SK-N-SH (cell line): Measurements from ENCODE around the gene EPM2A. TPM values are rescaled to one million over a fixed set of nuclear protein-coding genes. Genes with fewer than 3 reads are reported as not detected.

Source experiments
- CTCF ChIA-PET: fragments of 300-600, 350-600 bp; formaldehyde crosslinking; extraction: SDS; loops from one replicate; lab custom pipeline; 2021; lab: Yijun Ruan, JAX
- POLR2A ChIA-PET: fragments of 350-600 bp; sonication (Branson Sonifier 250); formaldehyde crosslinking; extraction: SDS; loops from one replicate; lab custom pipeline; 2020; ENCODE audit warnings: antibody characterized with exemption, inconsistent platforms; lab: Yijun Ruan, JAX
- DNase-seq: peaks from one replicate; pipeline ENCODE4 v3.0.0; 2012
- H2AFZ ChIP-seq: fragments of 200-600 bp; sonication (generic); 2 replicates; pipeline ENCODE4 v1.8.1; 2016; ENCODE audit warnings: antibody characterized with exemption, mild to moderate bottlenecking, low read depth
- H3F3A ChIP-seq: fragments of 200-600 bp; sonication (generic); replicated peaks from 2 replicates; pipeline ENCODE3; 2016; ENCODE audit warnings: antibody characterized with exemption, mild to moderate bottlenecking; ENCODE audit not compliant: insufficient read depth
- H3K27ac ChIP-seq, 2 experiments: fragments of 200-500 bp in 1 of 2; fragments of 200-600 bp in 1 of 2; sonication (Bioruptor generic) in 1 of 2; sonication (generic), shearing (Covaris generic) in 1 of 2; 2 replicates each; pipeline versions ENCODE4 v1.5.1 to v1.6.1; 2014 to 2016; ENCODE audit warnings: low read depth in 2 of 2, inconsistent platforms in 1 of 2, low read length in 1 of 2, mild to moderate bottlenecking in 1 of 2, mixed read lengths in 1 of 2
- H3K27me3 ChIP-seq: fragments of 200-600 bp; sonication (generic), shearing (Covaris generic); 2 replicates; pipeline ENCODE4 v1.6.1; 2016; ENCODE audit warnings: mixed run types; ENCODE audit not compliant: insufficient read depth
- H3K36me3 ChIP-seq, 2 experiments: fragments of 200-500 bp in 1 of 2; fragments of 200-600 bp in 1 of 2; sonication (Bioruptor generic) in 1 of 2; sonication (generic) in 1 of 2; replicated peaks in 1 of 2; 2 replicates each; pipeline versions ENCODE3 to v1.5.1; 2014 to 2016; ENCODE audit warnings: low read length in 1 of 2, mild to moderate bottlenecking in 1 of 2; ENCODE audit not compliant: insufficient read depth in 2 of 2, control insufficient read depth in 1 of 2
- H3K4me1 ChIP-seq, 2 experiments: fragments of 200-500 bp in 1 of 2; fragments of 200-600 bp in 1 of 2; sonication (Bioruptor generic) in 1 of 2; sonication (generic), shearing (Covaris generic) in 1 of 2; 2 replicates each; pipeline versions ENCODE4 v1.5.1 to v1.6.1; 2014 to 2016; ENCODE audit warnings: low read depth in 1 of 2, low read length in 1 of 2, mixed run types in 1 of 2; ENCODE audit not compliant: insufficient read depth in 2 of 2, control insufficient read depth in 1 of 2
- H3K4me2 ChIP-seq: fragments of 200-600 bp; sonication (generic), shearing (Covaris generic); 2 replicates; pipeline ENCODE4 v1.6.1; 2017; ENCODE audit warnings: mixed run types
- H3K4me3 ChIP-seq, 2 experiments: fragments of 200-500 bp in 1 of 2; fragments of 200-600 bp in 1 of 2; sonication (Bioruptor generic) in 1 of 2; sonication (generic), shearing (Covaris generic) in 1 of 2; 2 replicates each; pipeline versions ENCODE4 v1.5.1 to v1.8.1; 2014 to 2016; ENCODE audit warnings: low read depth in 2 of 2, inconsistent platforms in 1 of 2, low read length in 1 of 2, mild to moderate bottlenecking in 1 of 2, mixed read lengths in 1 of 2, moderate library complexity in 1 of 2
- H3K79me2 ChIP-seq: fragments of 200-600 bp; sonication (generic); 2 replicates; pipeline ENCODE4 v1.8.1; 2017; ENCODE audit warnings: mild to moderate bottlenecking; ENCODE audit not compliant: insufficient read depth
- H3K9ac ChIP-seq: fragments of 200-600 bp; sonication (generic); 2 replicates; pipeline ENCODE4 v1.6.1; 2017; ENCODE audit warnings: mixed run types
- H3K9me2 ChIP-seq: fragments of 200-600 bp; sonication (generic); 2 replicates; pipeline ENCODE4 v1.6.1; 2017; ENCODE audit warnings: mixed run types
- H3K9me3 ChIP-seq: fragments of 200-600 bp; sonication (generic); 2 replicates; pipeline ENCODE4 v1.6.1; 2017; ENCODE audit warnings: mixed run types, mild to moderate bottlenecking, moderate library complexity
- H4K20me1 ChIP-seq: fragments of 200-600 bp; sonication (generic); 2 replicates; pipeline ENCODE4 v1.6.1; 2017; ENCODE audit warnings: mild to moderate bottlenecking, mixed run types; ENCODE audit not compliant: insufficient read depth
- ELF1 ChIP-seq: IDR thresholded peaks from 2 replicates; pipeline ENCODE4 v1.4.0; 2012
- EP300 ChIP-seq, 2 experiments: IDR thresholded peaks; 2 replicates each; pipeline versions ENCODE4 v1.4.0 to v1.6.1; 2012; ENCODE audit warnings: borderline replicate concordance in 1 of 2, low read depth in 1 of 2, low read length in 1 of 2
- EZH2phosphoT487 ChIP-seq: fragments of 200-600 bp; sonication (generic); IDR thresholded peaks from 2 replicates; pipeline ENCODE4 v1.6.1; 2017; ENCODE audit warnings: low read depth, mixed run types, mild to moderate bottlenecking, antibody characterized with exemption, moderate library complexity, borderline replicate concordance
- FOSL2 ChIP-seq: IDR thresholded peaks from 2 replicates; pipeline ENCODE4 v1.4.0; 2012; ENCODE audit warnings: low read depth, mild to moderate bottlenecking, moderate library complexity, borderline replicate concordance
- FOXM1 ChIP-seq: IDR thresholded peaks from 2 replicates; pipeline ENCODE4 v1.4.0; 2012; ENCODE audit warnings: low read depth, mild to moderate bottlenecking
- GABPA ChIP-seq: IDR thresholded peaks from 2 replicates; pipeline ENCODE4 v1.4.0; 2012; ENCODE audit warnings: low read depth, mild to moderate bottlenecking
- JUND ChIP-seq: IDR thresholded peaks from 2 replicates; pipeline ENCODE4 v1.4.0; 2012
- MAX ChIP-seq: IDR thresholded peaks from 2 replicates; pipeline ENCODE4 v1.4.0; 2012; ENCODE audit warnings: low read depth
- NFIC ChIP-seq: IDR thresholded peaks from 2 replicates; pipeline ENCODE4 v1.4.0; 2012; ENCODE audit warnings: borderline replicate concordance
- NRF1 ChIP-seq: IDR thresholded peaks from 2 replicates; pipeline ENCODE4 v1.6.1; 2012; ENCODE audit warnings: low read depth, mild to moderate bottlenecking, low read length
- POLR2AphosphoS5 ChIP-seq: IDR thresholded peaks from 2 replicates; pipeline ENCODE4 v1.6.1; 2012; ENCODE audit warnings: low read depth, low read length
- RAD21 ChIP-seq: IDR thresholded peaks from 2 replicates; pipeline ENCODE4 v1.6.1; 2012; ENCODE audit warnings: mild to moderate bottlenecking, low read length
- REST ChIP-seq: IDR thresholded peaks from 2 replicates; pipeline ENCODE4 v1.6.1; 2012; ENCODE audit warnings: mild to moderate bottlenecking, low read depth, low read length, moderate library complexity
- RFX5 ChIP-seq: IDR thresholded peaks from 2 replicates; pipeline ENCODE4 v1.6.1; 2012; ENCODE audit warnings: mild to moderate bottlenecking, improper control_type of control experiment, low read length
- RXRA ChIP-seq: IDR thresholded peaks from 2 replicates; pipeline ENCODE4 v1.4.0; 2012; ENCODE audit warnings: low read depth, mild to moderate bottlenecking, borderline replicate concordance
- SMC3 ChIP-seq: IDR thresholded peaks from 2 replicates; pipeline ENCODE4 v1.6.1; 2012; ENCODE audit warnings: low read depth, low read length, improper control_type of control experiment
- YY1 ChIP-seq: IDR thresholded peaks from 2 replicates; pipeline ENCODE4 v1.4.0; 2012; ENCODE audit warnings: low read depth, mild to moderate bottlenecking
- ZBTB33 ChIP-seq: IDR thresholded peaks from 2 replicates; pipeline ENCODE4 v1.4.0; 2012; ENCODE audit warnings: low read depth, borderline replicate concordance
- WGBS: methylation state at CpG from one replicate; pipeline ENCODE4 v1.1.6; 2017; ENCODE audit warnings: low lambda C conversion rate; 5-methylcytosine and 5-hydroxymethylcytosine counted together
- polyA plus RNA-seq, 3 experiments: library from polyadenylated mRNA; depleted of rRNA; stranded (reverse); fragments of >200 nt; gene quantifications; 2 replicates each; pipeline ENCODE4 v1.2.3, GENCODE V29; 2012

The EPM2A gene
- polyA plus RNA-seq, 1 of the 3 experiments (the other 2 are of a cell fraction): 2.7 TPM

- Histone ChIP-seq H3K4me3 (no peak overlapping the region), H3K9ac (no peak overlapping the region), H3K27me3 (no peaks in the 10 kb centered on the region), H3K79me2 (no peaks in the 10 kb centered on the region), H3K36me3 (no peaks in the 10 kb centered on the region), H3K4me2 (no peak overlapping the region), H2AFZ (no peak overlapping the region), H3F3A (no peaks in the 10 kb centered on the region), H4K20me1 (no peaks in the 10 kb centered on the region), H3K4me1 (peaks cover 0 to 3% of the 10 kb centered on the region in 2 experiments; a peak in 1 of 4 replicates), H3K27ac (no peak overlapping the region), H3K9me2 (no peaks in the 10 kb centered on the region), H3K9me3 (no peaks in the 10 kb centered on the region)
- TF ChIP-seq NFIC: no peak
- TF ChIP-seq ELF1: no peak
- no peak for TF ChIP-seq POLR2AphosphoS5
- TF ChIP-seq YY1: no peak
- TF ChIP-seq FOSL2: no peak
- TF ChIP-seq EZH2phosphoT487: no peak
- no peak for TF ChIP-seq MAX
- TF ChIP-seq NRF1: no peak
- no peak for TF ChIP-seq SMC3
- no peak for TF ChIP-seq RFX5
- TF ChIP-seq RXRA: no peak
- no peak for TF ChIP-seq EP300 (IDR thresholded peaks at IDR 0.05; ENCODE audit: borderline replicate concordance in 1 of 2, low read depth in 1 of 2, low read length in 1 of 2)
- TF ChIP-seq REST: no peak
- no peak for TF ChIP-seq FOXM1
- TF ChIP-seq JUND: no peak
- TF ChIP-seq GABPA: no peak
- no peak for TF ChIP-seq RAD21
- no peak for TF ChIP-seq ZBTB33
- POLR2A ChIA-PET: no interaction called here
- CTCF ChIA-PET: interaction anchor here (1.0 kb wide), 1 partner anchor 11 kb away, joined by 3 read pairs; the partner anchor contains the start of gene EPM2A
- WGBS: 90% methylated on average over 1 of the region's 1 CpG
- no peak for DNase-seq
Measured at GRCh38 chr6:145745861-145746260, 10.5 kb upstream of the EPM2A start.
